HG03095 (cell line): ENCODE results near the gene MAT2A.

Source experiments
- ATAC-seq: cut with Tn5 transposase; IDR thresholded peaks from one replicate; pipeline ENCODE4 v1.9.1; 2021; ENCODE audit warnings: moderate library complexity; ENCODE audit not compliant: unreplicated experiment

Gene MAT2A

GRCh38 chr2:85538507-85539360, at the start of gene MAT2A:
MAT2A (plus strand) TSS chr2:85539168; CDS start chr2:85539288, 120 bp downstream.
- ATAC-seq, result peak; percentile 69

GRCh38 chr2:85490861-85491755, 47.9 kb upstream of the MAT2A start:
- no peak for ATAC-seq

GRCh38 chr2:85496436-85496835, 42.5 kb upstream of the MAT2A start:
- ATAC-seq, result no peak

GRCh38 chr2:85497944-85498630, 40.9 kb upstream of the MAT2A start:
- no peak for ATAC-seq

GRCh38 chr2:85501248-85501647, 37.7 kb upstream of the MAT2A start:
- no peak for ATAC-seq

- ATAC-seq, result no peak
Observed at GRCh38 chr2:85502720-85503119, 36.2 kb upstream of the MAT2A start.

GRCh38 chr2:85503168-85503850, 35.7 kb upstream of the MAT2A start:
- ATAC-seq, result no peak

- no peak for ATAC-seq
Observed at GRCh38 chr2:85503851-85504777, 34.9 kb upstream of the MAT2A start.

- no peak for ATAC-seq
Observed at GRCh38 chr2:85504778-85505261, 34.1 kb upstream of the MAT2A start.

- ATAC-seq, result no peak
Observed at GRCh38 chr2:85505551-85506238, 33.3 kb upstream of the MAT2A start.

GRCh38 chr2:85506768-85507181, 32.2 kb upstream of the MAT2A start:
- no peak for ATAC-seq

- no peak for ATAC-seq
Observed at GRCh38 chr2:85511008-85511811, 27.8 kb upstream of the MAT2A start.

- no peak for ATAC-seq
Observed at GRCh38 chr2:85514323-85514722, 24.6 kb upstream of the MAT2A start.

- no peak for ATAC-seq
Observed at GRCh38 chr2:85516653-85517389, 22.1 kb upstream of the MAT2A start.

- ATAC-seq, result no peak
Observed at GRCh38 chr2:85522090-85522647, 16.8 kb upstream of the MAT2A start.

GRCh38 chr2:85523062-85523902, 15.7 kb upstream of the MAT2A start:
- no peak for ATAC-seq
